ENCODE data around the gene ZBP1.
"Not testable (repeated sequence)": the region's sequence is repeated elsewhere in the genome, so short reads cannot be mapped to it uniquely, and the experiment has no call there.

The ZBP1 gene

DNA sequence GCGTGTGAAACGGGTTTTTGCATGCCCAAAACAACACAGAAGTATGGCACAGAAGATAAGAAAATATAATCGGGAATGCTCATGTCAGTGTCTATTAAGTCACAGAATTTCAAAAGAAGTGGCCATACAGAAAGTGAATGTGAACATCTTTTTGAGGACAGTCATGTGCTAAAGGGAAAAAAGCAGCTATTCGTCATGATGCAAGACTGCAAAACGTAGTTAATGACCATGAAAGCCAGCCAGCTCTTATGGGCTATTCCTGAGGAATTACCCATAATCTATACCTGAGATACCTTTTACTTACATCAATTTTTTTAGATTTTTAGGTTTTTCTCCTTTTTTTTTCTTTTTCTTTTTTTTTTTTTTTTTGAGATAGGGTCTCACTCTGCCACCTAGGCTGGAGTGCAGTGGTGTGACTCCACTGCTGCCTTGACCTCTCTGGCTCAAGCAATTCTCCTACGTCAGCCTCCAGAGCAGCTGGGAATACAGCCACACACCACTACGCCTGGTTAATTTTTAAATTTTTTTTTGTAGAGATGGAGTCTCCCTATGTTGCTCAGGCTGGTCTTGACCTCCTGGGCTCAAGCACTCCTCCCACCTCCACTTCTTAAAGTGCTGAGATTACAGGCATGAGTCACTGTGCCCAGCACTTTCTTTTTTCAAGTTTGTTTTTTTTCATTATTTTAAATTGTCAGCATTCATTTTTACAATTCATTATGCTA lies 18.1 kb upstream of the ZBP1 start:
- DNase-seq = no peak

DNA sequence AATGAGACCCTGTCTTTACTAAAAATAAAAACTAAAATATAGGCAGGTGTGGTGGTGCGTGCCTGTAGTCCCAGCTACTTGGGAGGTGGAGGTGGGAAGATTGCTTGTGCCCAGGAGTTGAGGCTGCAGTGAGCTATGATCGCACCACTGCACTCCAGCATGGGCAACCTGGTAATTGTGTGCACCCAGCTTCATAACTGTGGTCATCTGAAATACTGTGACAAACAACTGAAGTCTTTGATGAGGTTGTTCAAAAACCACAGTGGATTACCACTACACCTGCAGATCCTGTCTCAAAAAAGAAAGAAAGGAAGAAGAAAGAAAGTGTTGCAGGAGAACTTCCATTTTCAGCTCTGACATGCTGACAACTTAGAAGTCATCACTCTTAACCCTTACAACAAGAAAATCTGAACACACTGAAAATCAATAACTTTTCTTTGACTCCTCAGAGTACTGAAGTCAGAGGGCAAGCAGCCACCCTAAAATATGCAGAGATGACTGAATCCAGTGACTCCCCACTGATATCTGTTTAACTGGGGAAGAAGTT lies 13.8 kb upstream of the ZBP1 start:
- DNase-seq = no peak

DNA sequence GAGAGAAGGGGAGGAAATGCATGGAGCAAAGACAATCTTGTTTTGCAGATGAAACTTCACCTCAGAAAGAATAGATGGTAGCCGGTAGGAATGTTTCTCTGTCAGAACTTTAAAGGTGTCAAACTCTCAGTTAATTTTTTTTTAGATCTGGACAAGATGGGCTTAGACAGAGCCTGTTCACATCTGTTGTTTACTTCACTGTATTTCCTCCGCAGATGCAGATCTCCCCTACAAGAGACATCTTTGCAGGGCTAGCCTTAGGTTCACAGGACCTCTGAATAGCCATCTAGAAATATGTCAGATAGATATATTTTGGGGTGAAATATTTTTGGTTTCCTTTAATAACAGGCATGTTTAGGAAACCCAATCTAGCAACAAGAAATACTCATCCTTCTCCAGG lies 12.1 kb upstream of the ZBP1 start:
- DNase-seq = no peak

DNA sequence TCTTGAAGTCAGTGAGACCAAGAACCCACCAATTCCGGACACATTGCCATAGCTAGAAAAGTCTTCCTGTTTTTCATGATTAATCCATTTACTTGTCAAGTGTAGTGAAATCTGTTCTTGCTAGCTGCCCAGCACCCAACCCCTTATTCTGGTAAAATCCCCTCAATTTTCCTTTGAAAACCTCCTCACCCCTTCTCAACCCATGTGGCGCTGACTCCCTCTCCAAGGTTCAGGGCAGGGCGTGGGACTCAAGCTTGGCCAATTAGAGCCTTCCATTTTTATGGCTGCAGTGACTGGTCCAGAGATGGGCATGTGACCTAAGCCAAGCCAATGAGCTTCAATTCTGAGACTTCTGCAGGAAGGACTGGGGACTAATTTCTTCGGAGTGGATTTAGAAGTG lies 9.8 kb upstream of the ZBP1 start:
- DNase-seq = peak; percentile 59

- DNase-seq = peak; percentile 47
Measured at GRCh38 chr20:57629491-57629901, 9.3 kb upstream of the ZBP1 start.

DNA sequence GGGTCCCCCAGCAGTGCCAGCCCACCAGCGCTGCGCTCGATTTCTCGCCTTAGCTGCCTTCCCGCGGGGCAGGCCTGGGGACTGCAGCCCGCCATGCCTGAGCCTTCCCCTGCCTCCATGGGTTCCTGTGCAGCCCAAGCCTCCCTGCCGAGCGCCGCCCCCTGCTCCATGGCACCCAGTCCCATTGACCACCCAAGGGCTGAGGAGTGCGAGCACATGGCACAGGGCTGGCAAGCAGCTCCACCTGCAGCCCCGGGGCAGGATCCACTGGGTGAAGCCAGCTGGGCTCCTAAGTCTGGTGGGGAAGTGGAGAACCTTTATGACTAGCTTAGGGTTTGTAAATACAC lies 8.7 kb upstream of the ZBP1 start:
- DNase-seq = not testable (repeated sequence)

- peak; percentile 55 for DNase-seq
Measured at GRCh38 chr20:57628047-57628961, 8.1 kb upstream of the ZBP1 start.

DNA sequence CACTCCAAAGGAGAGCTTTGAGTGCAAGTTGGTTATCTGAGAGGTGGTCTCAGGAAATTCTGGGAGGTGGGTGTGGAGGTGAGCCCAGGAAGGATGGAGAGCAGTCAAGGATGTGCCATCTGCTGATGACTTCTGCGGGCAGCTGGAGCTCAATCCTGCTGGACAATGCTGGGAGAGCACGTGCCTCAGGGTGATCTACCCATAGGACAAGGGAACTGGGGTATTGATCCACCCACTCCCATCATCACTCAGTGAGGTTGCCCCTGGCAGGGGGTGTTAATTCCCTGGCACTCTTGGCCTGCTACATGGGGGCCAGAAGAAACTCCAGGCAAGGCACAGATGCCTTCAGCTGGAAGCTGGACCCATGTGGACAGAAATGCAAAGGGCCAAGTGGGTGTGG lies 7.1 kb upstream of the ZBP1 start:
- DNase-seq = no peak

- DNase-seq = no peak
Measured at GRCh38 chr20:57625978-57626377, 5.8 kb upstream of the ZBP1 start.

- DNase-seq = no peak
Measured at GRCh38 chr20:57625181-57625958, 5.1 kb upstream of the ZBP1 start.

GRCh38 chr20:57624124-57624523 lies 3.9 kb upstream of the ZBP1 start:
- no peak for DNase-seq

- DNase-seq = peak; percentile 73
Measured at GRCh38 chr20:57622579-57623381, 2.6 kb upstream of the ZBP1 start.

DNA sequence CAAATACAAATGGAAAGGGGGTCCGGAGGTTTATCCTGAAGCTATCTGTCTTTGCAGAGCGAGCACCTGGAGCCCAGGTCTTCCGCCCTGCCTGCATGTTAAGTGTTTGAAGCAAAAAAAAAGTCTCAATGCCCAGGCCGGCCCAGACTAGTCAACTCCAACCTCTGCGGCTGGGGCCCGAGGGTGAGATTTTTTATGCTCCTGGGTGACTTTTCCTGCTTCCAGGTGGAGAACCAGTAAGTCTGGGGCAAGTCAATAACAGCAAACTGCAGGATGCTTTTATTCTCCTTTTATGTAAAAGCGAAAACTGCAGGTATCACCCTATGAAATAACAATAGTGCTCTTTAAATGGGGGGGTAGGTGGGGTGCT lies 2.0 kb upstream of the ZBP1 start:
- DNase-seq = no peak

GRCh38 chr20:57621421-57622200 lies 1.4 kb upstream of the ZBP1 start:
- no peak for DNase-seq

DNA sequence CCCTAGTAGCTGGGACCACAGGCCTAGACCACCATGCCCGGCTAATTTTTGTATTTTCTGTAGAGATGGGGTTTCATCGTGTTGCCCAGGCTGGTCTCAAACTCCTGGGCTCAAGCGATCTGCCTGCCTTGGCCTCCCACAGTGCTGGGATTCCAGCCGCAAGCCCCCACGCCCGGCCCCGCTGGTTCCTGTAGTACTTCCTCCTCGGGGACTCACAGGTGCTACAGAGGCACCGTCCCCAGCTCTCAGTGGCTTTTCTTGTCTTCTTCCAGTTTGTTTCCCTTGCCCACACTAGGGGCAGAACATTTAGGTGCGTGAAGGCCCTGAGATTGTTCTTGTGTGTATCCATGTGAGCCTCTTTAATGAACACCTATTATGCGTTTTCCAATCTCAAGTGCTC lies 773 bp upstream of the ZBP1 start:
- no peak for DNase-seq

DNA sequence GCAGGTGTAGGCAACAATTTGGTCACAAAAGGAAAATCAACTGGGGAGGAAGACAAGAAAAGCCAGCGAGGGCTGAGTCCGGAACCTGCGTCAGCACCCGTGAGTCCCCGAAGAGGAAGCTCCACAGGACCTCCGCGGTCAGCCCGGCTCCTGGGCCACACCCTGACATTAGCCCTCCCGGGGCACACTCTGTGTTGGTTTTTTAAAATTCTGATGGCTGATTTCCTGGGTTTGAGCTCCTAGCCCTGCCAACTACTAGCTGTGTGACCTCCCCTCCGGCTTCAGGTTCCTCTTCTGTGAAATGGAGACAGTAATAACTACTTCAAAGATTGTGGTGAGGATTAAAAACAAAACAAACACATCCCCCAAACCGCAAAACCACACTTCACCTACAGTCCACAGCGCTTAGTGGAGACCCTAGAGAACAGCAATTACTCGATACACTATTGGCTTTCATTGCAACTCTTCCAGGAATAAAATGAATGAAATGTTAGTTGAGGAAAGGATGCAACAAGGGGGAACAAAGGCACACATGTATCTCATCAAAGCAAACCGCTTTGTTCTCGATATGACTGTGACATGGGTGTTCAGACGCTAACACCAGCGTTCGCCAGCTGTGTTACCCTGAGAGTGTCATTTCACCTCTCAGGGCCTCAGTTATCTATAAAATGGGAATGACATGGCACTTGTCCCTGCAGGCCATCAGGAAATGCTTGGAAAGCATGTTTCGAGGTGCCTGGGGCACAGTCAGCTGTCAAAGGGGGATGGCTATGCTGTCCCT lies 985 bp downstream of the ZBP1 start:
- DNase-seq = peak; percentile 60

DNA sequence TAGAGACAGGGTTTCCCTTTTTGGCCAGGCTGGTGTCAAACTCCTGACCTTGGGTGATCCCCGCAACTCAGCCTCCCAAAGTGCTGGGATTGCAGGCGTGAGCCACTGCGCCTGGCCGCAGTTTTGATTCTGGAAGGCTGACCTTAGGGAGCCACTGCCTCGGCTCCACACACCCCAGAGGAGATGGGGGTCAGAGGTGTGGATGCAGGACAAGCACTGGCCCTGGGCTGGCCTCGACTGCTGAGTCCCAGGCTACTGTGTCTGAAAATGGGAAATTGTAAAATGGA lies 1.5 kb downstream of the ZBP1 start:
- DNase-seq = no peak

DNA sequence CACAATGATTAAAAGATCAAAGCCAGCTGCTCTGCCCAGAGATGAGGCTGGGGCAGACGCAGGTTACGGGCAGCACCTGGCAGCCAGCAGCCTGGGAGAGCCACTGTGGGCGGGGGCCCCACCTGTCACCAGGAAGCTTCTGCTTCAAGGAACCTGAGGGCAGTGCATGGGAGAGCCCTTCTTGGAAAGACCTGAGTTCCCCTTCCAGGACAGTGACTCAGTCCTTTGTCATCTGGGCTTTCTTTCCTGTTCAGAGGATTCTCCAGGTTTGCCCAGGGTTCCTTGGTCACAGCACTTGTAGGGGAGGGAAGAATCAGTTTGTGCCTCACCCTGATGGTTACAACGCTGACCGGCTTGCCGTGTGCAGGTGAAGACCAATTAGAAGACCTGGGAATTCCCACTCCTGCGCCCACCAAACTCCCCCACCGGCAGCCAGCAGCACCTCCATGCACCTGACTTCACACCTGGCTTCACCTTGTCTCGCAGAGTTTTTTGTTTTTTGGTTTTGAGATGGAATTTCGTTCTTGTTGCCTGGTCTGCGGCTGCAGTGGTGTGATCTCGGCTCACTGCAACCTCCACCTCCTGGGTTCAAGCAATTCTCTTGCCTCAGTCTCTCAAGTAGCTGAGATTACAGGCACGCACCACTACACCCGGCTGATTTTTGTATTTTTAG lies 2.0 kb downstream of the ZBP1 start:
- DNase-seq = no peak

- no peak for DNase-seq
Measured at GRCh38 chr20:57617079-57617795, 3.0 kb downstream of the ZBP1 start.

Measured in activated naive CD4-positive, alpha-beta T cell treated with anti-CD3 and anti-CD28 coated beads, Interleukin-2, amount 50 U/mL, for 16 hours (primary cell).